H1 (cell line): ENCODE data around the gene CPA3. TPM values are rescaled to one million over a fixed set of nuclear protein-coding genes. Genes with fewer than 3 reads are reported as not detected.

ENCODE experiments used
- CHD2 ChIP-seq: IDR thresholded peaks from 2 replicates; pipeline ENCODE4 v1.6.1; 2012; ENCODE audit warnings: low read length, improper control_type of control experiment
- CTCF ChIP-seq, 3 experiments: IDR thresholded peaks; 1 replicate in 2 of 3; 2 replicates in 1 of 3; pipeline versions ENCODE4 v1.5.1 to v1.6.1; 2011; ENCODE audit warnings: low read length in 3 of 3, mild to moderate bottlenecking in 3 of 3, inconsistent platforms in 2 of 3, low read depth in 1 of 3, moderate library complexity in 1 of 3; ENCODE audit not compliant: insufficient read depth in 1 of 3; ENCODE audit errors: control extremely low read depth in 1 of 3
- SAP30 ChIP-seq: fragments of 300-600 bp; sonication (generic); IDR thresholded peaks from 2 replicates; pipeline ENCODE4 v1.7.1; 2012; ENCODE audit warnings: low read length, moderate library complexity, mild to moderate bottlenecking, inconsistent platforms; ENCODE audit not compliant: insufficient read depth, insufficient replicate concordance
- SIX5 ChIP-seq: IDR thresholded peaks from 2 replicates; pipeline ENCODE4 v1.6.1; 2011; ENCODE audit warnings: mild to moderate bottlenecking, low read depth, low read length
- SUZ12 ChIP-seq: fragments of 200-600 bp; sonication (generic); IDR thresholded peaks from 2 replicates; pipeline ENCODE4 v1.6.1; 2012; ENCODE audit warnings: mild to moderate bottlenecking, inconsistent platforms, low read length, moderate library complexity, mixed read lengths
- polyA plus RNA-seq, 7 experiments: library from polyadenylated mRNA; depleted of rRNA in 3 of 7; stranded (reverse) in 5 of 7; unstranded in 2 of 7; fragments of >200 nt in 5 of 7; fragments of 200-250 nt in 2 of 7; gene quantifications; 1 replicate in 5 of 7; 2 replicates in 1 of 7; 4 replicates in 1 of 7; pipeline versions ENCODE4 v1.2.1 to v1.2.3, GENCODE V29; 2011 to 2013; ENCODE audit warnings: missing spikeins in 2 of 7, mixed read lengths in 2 of 7
- total RNA-seq: library from RNA; stranded (reverse); fragmentation: NEBNext Ultra II Directional; extraction: Animal tissue kit (Norgen Biotek cat#: 25700); gene quantifications from 2 replicates; pipeline ENCODE4 v1.2.1, GENCODE V29; 2021
- TF ChIP-seq, protein P1 (sequence below): IDR thresholded peaks from 2 replicates; pipeline ENCODE4 v1.6.1; 2011; ENCODE audit warnings: low read length, improper control_type of control experiment

Gene CPA3
- total and polyA plus RNA-seq, 2 of the 8 experiments (the other 6 are each of a cell fraction or from before 2014, with no cell fraction given) = not detected

- TF ChIP-seq CHD2 (no peak), SUZ12 (no peak), SIX5 (no peak), SAP30 (no peak), CTCF (IDR thresholded peaks at IDR 0.05; ENCODE audit: control extremely low read depth in 1 of 3, insufficient read depth in 1 of 3, low read depth in 1 of 3, low read length in 3 of 3) (no peak)
- TF ChIP-seq, protein P1, sequence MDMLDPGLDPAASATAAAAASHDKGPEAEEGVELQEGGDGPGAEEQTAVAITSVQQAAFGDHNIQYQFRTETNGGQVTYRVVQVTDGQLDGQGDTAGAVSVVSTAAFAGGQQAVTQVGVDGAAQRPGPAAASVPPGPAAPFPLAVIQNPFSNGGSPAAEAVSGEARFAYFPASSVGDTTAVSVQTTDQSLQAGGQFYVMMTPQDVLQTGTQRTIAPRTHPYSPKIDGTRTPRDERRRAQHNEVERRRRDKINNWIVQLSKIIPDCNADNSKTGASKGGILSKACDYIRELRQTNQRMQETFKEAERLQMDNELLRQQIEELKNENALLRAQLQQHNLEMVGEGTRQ = no peak
Observed at GRCh38 chr3:148938936-148939335, 73.8 kb downstream of the CPA3 start (continued).
